HG03575 (cell line): ENCODE measurements around the gene MCAT.

Experiments used
- ATAC-seq: cut with Tn5 transposase; IDR thresholded peaks from one replicate; pipeline ENCODE4 v1.9.1; 2021; ENCODE audit not compliant: unreplicated experiment, insufficient number of reproducible peaks, low FRiP score; ENCODE audit errors: extremely low read depth

MCAT gene

GRCh38 chr22:43142880-43143562, at the start of gene MCAT:
MCAT (minus strand) TSS chr22:43143398; CDS start chr22:43143348, 50 bp downstream.
- no peak for ATAC-seq

- no peak for ATAC-seq
These were observed 48.6 kb upstream of the MCAT start for GRCh38 chr22:43191831-43192230.

GRCh38 chr22:43188829-43189545, 45.8 kb upstream of the MCAT start:
- no peak for ATAC-seq

- no peak for ATAC-seq
These were observed 44.2 kb upstream of the MCAT start for GRCh38 chr22:43187171-43188099.

- ATAC-seq = no peak
These were observed 43.3 kb upstream of the MCAT start, which contains the start of gene TTLL12 for GRCh38 chr22:43186272-43187170. TTLL12 (minus strand) TSS chr22:43187134; CDS start chr22:43187069, 65 bp downstream.

GRCh38 chr22:43185860-43186261, 42.7 kb upstream of the MCAT start:
- ATAC-seq = no peak

GRCh38 chr22:43183496-43184277, 40.5 kb upstream of the MCAT start:
- ATAC-seq = no peak

- no peak for ATAC-seq
These were observed 39.5 kb upstream of the MCAT start for GRCh38 chr22:43182726-43183125.

- no peak for ATAC-seq
These were observed 38.9 kb upstream of the MCAT start for GRCh38 chr22:43182118-43182517.

- no peak for ATAC-seq
These were observed 38.3 kb upstream of the MCAT start for GRCh38 chr22:43181321-43182076.

GRCh38 chr22:43180670-43181069, 37.5 kb upstream of the MCAT start:
- ATAC-seq = no peak

GRCh38 chr22:43179911-43180195, 36.7 kb upstream of the MCAT start:
- ATAC-seq = no peak

- ATAC-seq = no peak
These were observed 36.1 kb upstream of the MCAT start for GRCh38 chr22:43179146-43179910.

- ATAC-seq = no peak
These were observed 34.3 kb upstream of the MCAT start for GRCh38 chr22:43177479-43177878.

GRCh38 chr22:43176090-43176489, 32.9 kb upstream of the MCAT start:
- ATAC-seq = no peak

GRCh38 chr22:43174941-43175531, 31.8 kb upstream of the MCAT start:
- no peak for ATAC-seq
